GM18502 (cell line): ENCODE data around the gene CAPN5.
"Not testable (repeated sequence)": the region's sequence is repeated elsewhere in the genome, so short reads cannot be mapped to it uniquely, and the experiment has no call there.

Source experiments
- ATAC-seq: cut with Tn5 transposase; IDR thresholded peaks from one replicate; pipeline ENCODE4 v1.9.1; 2021; ENCODE audit warnings: mild to moderate bottlenecking; ENCODE audit not compliant: unreplicated experiment, poor library complexity

CAPN5 gene

GRCh38 chr11:77094841-77095365 is 28.1 kb downstream of the CAPN5 start:
- no peak for ATAC-seq

GRCh38 chr11:77095551-77096490 is 29.1 kb downstream of the CAPN5 start:
- no peak for ATAC-seq

- no peak for ATAC-seq
Observed at GRCh38 chr11:77096591-77097019, 29.8 kb downstream of the CAPN5 start.

- ATAC-seq, result not testable (repeated sequence)
Observed at GRCh38 chr11:77097180-77097579, 30.4 kb downstream of the CAPN5 start.

GRCh38 chr11:77100166-77101042 is 33.6 kb downstream of the CAPN5 start:
- no peak for ATAC-seq

GRCh38 chr11:77101043-77101537 is 34.3 kb downstream of the CAPN5 start:
- no peak for ATAC-seq

GRCh38 chr11:77102246-77103210 is 35.8 kb downstream of the CAPN5 start, which contains the start of gene OMP:
Gene OMP, plus strand, starts transcription at chr11:77102840. Its CDS starts 0 bp downstream, at chr11:77102840.
- ATAC-seq, result no peak

GRCh38 chr11:77103319-77103718 is 36.5 kb downstream of the CAPN5 start:
- no peak for ATAC-seq

- ATAC-seq, result no peak
Observed at GRCh38 chr11:77104727-77105126, 38.0 kb downstream of the CAPN5 start.

- ATAC-seq, result no peak
Observed at GRCh38 chr11:77106321-77106720, 39.5 kb downstream of the CAPN5 start.

GRCh38 chr11:77106759-77107158 is 40.0 kb downstream of the CAPN5 start:
- ATAC-seq, result no peak

GRCh38 chr11:77107950-77108349 is 41.2 kb downstream of the CAPN5 start:
- ATAC-seq, result no peak

- ATAC-seq, result no peak
Observed at GRCh38 chr11:77108436-77108835, 41.7 kb downstream of the CAPN5 start.

GRCh38 chr11:77109236-77110019 is 42.7 kb downstream of the CAPN5 start:
- no peak for ATAC-seq

- ATAC-seq, result no peak
Observed at GRCh38 chr11:77110836-77111235, 44.1 kb downstream of the CAPN5 start.

- no peak for ATAC-seq
Observed at GRCh38 chr11:77111277-77111676, 44.5 kb downstream of the CAPN5 start.

- ATAC-seq, result no peak
Observed at GRCh38 chr11:77111946-77112345, 45.2 kb downstream of the CAPN5 start.

- no peak for ATAC-seq
Observed at GRCh38 chr11:77112641-77113381, 46.0 kb downstream of the CAPN5 start.
